RWPE1 (cell line): ENCODE results near the gene SEMA5A.

Source experiments
- CTCF ChIA-PET: fragments of 350-600 bp; sonication (Branson Sonifier 250); formaldehyde crosslinking; extraction: SDS; loops from one replicate; lab custom pipeline; 2021; lab: Yijun Ruan, JAX
- POLR2A ChIA-PET: fragments of 400-600 bp; formaldehyde crosslinking; extraction: SDS; loops from one replicate; lab custom pipeline; 2020; ENCODE audit warnings: antibody characterized with exemption; ENCODE audit not compliant: low non-redundant PET; lab: Yijun Ruan, JAX
- DNase-seq: peaks from one replicate; pipeline ENCODE4 v3.0.0; 2012; ENCODE audit warnings: low spot score
- H3K27ac ChIP-seq: fragments of 450-650 bp; 2 replicates; pipeline ENCODE4 v1.5.1; 2017
- CTCF ChIP-seq: fragments of 450-650 bp; conservative IDR thresholded peaks from 2 replicates; pipeline ENCODE4 v1.5.1; 2017; ENCODE audit warnings: low read depth, mild to moderate bottlenecking

Gene SEMA5A

GRCh38 chr5:9429691-9430215, 116.1 kb downstream of the SEMA5A start:
- POLR2A ChIA-PET = no interaction called here
- CTCF ChIA-PET = no interaction called here
- no peak for TF ChIP-seq CTCF
- no peak overlapping the region for H3K27ac ChIP-seq
- DNase-seq = no peak

DNA sequence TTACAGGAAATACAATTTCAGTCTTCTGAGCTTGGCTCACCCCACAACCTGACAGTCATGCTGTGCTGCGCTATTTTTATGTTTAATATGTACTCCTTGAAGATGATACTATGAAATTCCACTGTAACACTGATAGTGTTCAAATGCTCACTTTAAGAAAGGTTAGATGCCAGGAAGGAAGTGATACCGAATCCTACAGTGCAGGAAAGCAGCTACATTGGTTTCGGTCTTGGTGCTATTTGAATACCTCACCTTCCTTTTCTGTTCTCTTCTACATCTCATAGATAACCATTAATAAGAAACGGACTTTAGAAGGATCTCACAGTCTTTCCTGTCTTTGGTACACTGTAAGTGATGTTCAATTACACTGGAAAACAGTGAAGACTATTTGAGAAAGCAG, 117.6 kb downstream of the SEMA5A start:
- no peak for DNase-seq
- TF ChIP-seq CTCF = no peak
- ChIA-PET POLR2A (no interaction called here), CTCF (no interaction called here)
- H3K27ac ChIP-seq = no peak overlapping the region

GRCh38 chr5:9425710-9426109, 120.2 kb downstream of the SEMA5A start:
- POLR2A ChIA-PET = no interaction called here
- CTCF ChIA-PET = interaction anchor here (0.8 kb wide), 1 partner anchor 275 kb away, joined by 3 read pairs; no protein-coding TSS in a partner anchor
- no peak overlapping the region for H3K27ac ChIP-seq
- no peak for DNase-seq
- no peak for TF ChIP-seq CTCF

DNA sequence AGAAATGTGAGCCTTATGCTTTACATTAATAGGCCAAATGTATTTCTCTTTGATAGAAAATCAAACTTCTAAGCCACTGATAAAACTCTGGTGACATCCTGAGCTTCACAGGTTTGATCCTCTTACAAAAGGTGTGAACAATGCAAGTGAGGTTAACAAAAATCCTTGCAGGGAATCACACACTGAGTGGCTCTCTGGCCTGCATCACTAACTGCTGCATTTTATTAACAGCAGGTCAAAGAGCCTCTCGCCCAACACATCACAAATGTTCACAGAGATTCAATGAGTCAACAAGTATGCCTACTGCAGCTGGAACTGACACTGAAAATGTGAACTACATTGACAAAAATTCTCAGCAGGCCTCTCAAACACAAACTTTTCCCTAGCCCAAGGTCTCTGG, 122.3 kb downstream of the SEMA5A start:
- DNase-seq = no peak
- no peak overlapping the region for H3K27ac ChIP-seq
- CTCF ChIA-PET = interaction anchor here (0.6 kb wide), 1 partner anchor 927 kb away, joined by 3 read pairs; no protein-coding TSS in a partner anchor

DNA sequence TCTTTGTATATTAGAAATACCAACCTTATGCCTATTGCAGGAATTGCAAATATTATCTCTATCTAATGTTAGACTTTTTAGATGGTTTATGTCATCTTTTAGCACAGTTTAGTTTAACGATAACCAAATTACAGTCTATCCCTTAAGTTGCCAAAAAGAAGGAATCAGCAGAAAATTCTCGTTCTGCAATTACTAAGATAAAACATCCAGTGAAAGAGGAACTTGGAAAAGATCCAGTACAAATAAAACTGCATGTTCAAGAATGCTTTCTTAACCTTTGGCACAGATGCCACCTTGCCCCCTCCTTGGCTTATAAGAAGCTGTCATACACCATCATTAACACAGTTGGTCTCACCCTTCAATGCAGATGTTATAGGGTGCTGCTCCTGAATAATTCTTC, 124.0 kb downstream of the SEMA5A start:
- no peak overlapping the region for H3K27ac ChIP-seq
- ChIA-PET CTCF (interaction anchor here (0.7 to 1.1 kb wide), 2 partner anchors 60 to 78 kb away, joined by 3 read pairs; no protein-coding TSS in a partner anchor), POLR2A (no interaction called here)
- no peak for TF ChIP-seq CTCF
- DNase-seq = no peak

More for the DNA sequence above, 122.3 kb downstream of the SEMA5A start:
- TF ChIP-seq CTCF = no peak
- POLR2A ChIA-PET = no interaction called here

GRCh38 chr5:9419794-9420193, 126.1 kb downstream of the SEMA5A start:
- DNase-seq = no peak
- ChIA-PET CTCF (no interaction called here), POLR2A (no interaction called here)
- TF ChIP-seq CTCF = no peak
- no peak overlapping the region for H3K27ac ChIP-seq
